NCI-H345 (cell line): ENCODE results near the gene GPR156.

Experiments
- DNase-seq: peaks from one replicate; lab custom pipeline; 2025; lab: John Stamatoyannopoulos, UW

The GPR156 gene

DNA sequence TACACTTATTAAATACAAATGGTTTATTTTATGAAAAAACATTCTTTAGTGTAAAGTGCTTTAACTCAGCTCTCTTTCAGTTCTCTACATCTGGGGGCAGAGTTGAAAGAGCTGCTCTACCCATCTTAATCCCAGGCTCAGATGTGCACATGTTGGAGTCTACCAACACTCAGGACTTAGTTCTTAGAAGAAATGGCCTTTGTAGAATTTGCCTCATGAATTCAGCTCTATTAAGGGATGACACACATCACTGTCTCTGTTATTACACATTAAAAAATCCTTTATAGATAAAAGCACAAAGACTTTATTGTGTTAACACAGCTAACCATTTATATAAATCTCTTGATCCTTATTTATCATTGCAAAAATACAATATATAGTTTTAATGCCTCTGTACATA, 159.0 kb downstream of the GPR156 start:
- DNase-seq, result no peak

DNA sequence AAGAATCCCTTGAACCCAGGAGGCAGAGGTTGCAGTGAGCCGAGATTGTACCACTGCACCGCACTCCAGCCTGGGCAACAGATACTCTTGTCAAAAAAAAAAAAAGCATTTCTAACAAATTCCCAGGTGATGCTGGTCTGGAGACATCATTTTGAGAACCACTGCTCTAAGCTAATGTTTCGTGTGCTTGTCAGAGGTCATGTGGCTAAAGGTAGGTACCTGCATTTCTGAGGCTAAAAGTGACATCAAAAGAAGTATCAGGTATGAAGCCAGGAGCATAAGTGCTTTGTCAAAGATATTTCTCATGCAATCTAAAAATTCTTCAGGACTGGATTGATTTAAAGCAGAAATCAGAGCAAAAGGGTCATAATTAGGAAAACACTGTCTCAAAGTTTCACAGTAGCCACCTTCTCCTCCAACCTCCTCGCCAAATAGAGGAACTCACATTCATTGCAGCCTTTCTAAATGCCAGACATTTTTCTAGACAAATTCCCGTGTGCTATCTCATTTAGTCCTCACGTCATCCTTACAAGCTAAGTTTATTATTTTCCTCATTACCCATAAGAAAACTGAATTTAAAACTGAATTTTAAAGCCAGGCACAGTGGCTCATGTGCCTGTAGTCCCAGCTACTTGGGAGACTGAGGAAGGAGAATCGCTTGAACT, 165.0 kb downstream of the GPR156 start:
- DNase-seq, result no peak
